ENCODE results near the gene ERFE. TPM values are rescaled to one million over a fixed set of nuclear protein-coding genes. Genes with fewer than 3 reads are reported as not detected.

Gene ERFE
- polyA plus RNA-seq, 1 of the 3 experiments (the other 2 are of a cell fraction): 1.3 TPM

- Histone ChIP-seq H3F3A (replicated peaks; ENCODE audit: insufficient read depth) (no peaks in the 10 kb centered on the region), H3K9ac (no peak overlapping the region), H3K27ac (ENCODE audit: low read depth in 2 of 2, low read length in 1 of 2) (no peak overlapping the region), H3K4me3 (ENCODE audit: low read depth in 2 of 2, low read length in 1 of 2) (no peak overlapping the region), H3K4me1 (ENCODE audit: control insufficient read depth in 1 of 2, insufficient read depth in 2 of 2, low read depth in 1 of 2, low read length in 1 of 2) (no peaks in the 10 kb centered on the region), H3K9me2 (no peaks in the 10 kb centered on the region), H4K20me1 (ENCODE audit: insufficient read depth) (no peaks in the 10 kb centered on the region), H3K79me2 (ENCODE audit: insufficient read depth) (no peaks in the 10 kb centered on the region), H3K4me2 (no peak overlapping the region), H2AFZ (ENCODE audit: low read depth) (no peak overlapping the region), H3K9me3 (no peaks in the 10 kb centered on the region), H3K27me3 (ENCODE audit: insufficient read depth) (no peaks in the 10 kb centered on the region), H3K36me3 (replicated peaks in 1 of 2; ENCODE audit: control insufficient read depth in 1 of 2, insufficient read depth in 2 of 2, low read length in 1 of 2) (no peaks in the 10 kb centered on the region)
- DNase-seq: no peak
- no peak for TF ChIP-seq RCOR1 (IDR thresholded peaks at IDR 0.05; ENCODE audit: low read length)
- no peak for TF ChIP-seq NRF1 (IDR thresholded peaks at IDR 0.05; ENCODE audit: low read depth, low read length)
- no peak for TF ChIP-seq TCF12 (IDR thresholded peaks at IDR 0.05)
- TF ChIP-seq JUND (IDR thresholded peaks at IDR 0.05): no peak
- no peak for TF ChIP-seq PBX3 (IDR thresholded peaks at IDR 0.05)
- TF ChIP-seq TEAD4 (IDR thresholded peaks at IDR 0.05; ENCODE audit: borderline replicate concordance, insufficient read depth): no peak
- TF ChIP-seq ELF1 (IDR thresholded peaks at IDR 0.05): no peak
- POLR2A ChIA-PET: no interaction called here
- CTCF ChIA-PET: interaction anchor here (1.3 kb wide), 1 partner anchor 266 kb away, joined by 3 read pairs; no protein-coding TSS in a partner anchor
- WGBS (ENCODE audit: low lambda C conversion rate): 85% methylated on average over 18 of the region's 19 CpGs
These were observed 34.2 kb upstream of the ERFE start for GRCh38 chr2:238124488-238125126.

- no peak for TF ChIP-seq ELF1 (IDR thresholded peaks at IDR 0.05)
- TF ChIP-seq NFIC (IDR thresholded peaks at IDR 0.05; ENCODE audit: borderline replicate concordance): no peak
- no peak for TF ChIP-seq IRF3 (IDR thresholded peaks at IDR 0.05; ENCODE audit: low read depth, low read length)
- no peak for TF ChIP-seq TAF1 (IDR thresholded peaks at IDR 0.05; ENCODE audit: borderline replicate concordance, low read depth, low read length)
- no peak for TF ChIP-seq GABPA (IDR thresholded peaks at IDR 0.05; ENCODE audit: low read depth)
- no peak for TF ChIP-seq EZH2phosphoT487 (IDR thresholded peaks at IDR 0.05; ENCODE audit: borderline replicate concordance, low read depth)
- no peak for TF ChIP-seq MXI1 (IDR thresholded peaks at IDR 0.05; ENCODE audit: low read depth, low read length)
- H3K4me3 ChIP-seq (ENCODE audit: low read depth in 2 of 2, low read length in 1 of 2): no peak overlapping the region
- no peaks in the 10 kb centered on the region for H3K4me1 ChIP-seq (ENCODE audit: control insufficient read depth in 1 of 2, insufficient read depth in 2 of 2, low read depth in 1 of 2, low read length in 1 of 2)
- no peak overlapping the region for H2AFZ ChIP-seq (ENCODE audit: low read depth)
- no peaks in the 10 kb centered on the region for H4K20me1 ChIP-seq (ENCODE audit: insufficient read depth)
- POLR2A ChIA-PET: no interaction called here
- CTCF ChIA-PET: interaction anchor here (1.3 kb wide), 1 partner anchor 267 kb away, joined by 3 read pairs; no protein-coding TSS in a partner anchor
- H3K79me2 ChIP-seq (ENCODE audit: insufficient read depth): no peaks in the 10 kb centered on the region
- WGBS (ENCODE audit: low lambda C conversion rate): 89% methylated on average over 16 of the region's 20 CpGs
- no peaks in the 10 kb centered on the region for H3K9me3 ChIP-seq
- DNase-seq: no peak
- H3K27me3 ChIP-seq (ENCODE audit: insufficient read depth): no peaks in the 10 kb centered on the region
- no peaks in the 10 kb centered on the region for H3K9me2 ChIP-seq
- no peaks in the 10 kb centered on the region for H3F3A ChIP-seq (replicated peaks; ENCODE audit: insufficient read depth)
- H3K27ac ChIP-seq (ENCODE audit: low read depth in 2 of 2, low read length in 1 of 2): no peak overlapping the region
- H3K4me2 ChIP-seq: no peak overlapping the region
- H3K9ac ChIP-seq: no peak overlapping the region
- H3K36me3 ChIP-seq (replicated peaks in 1 of 2; ENCODE audit: control insufficient read depth in 1 of 2, insufficient read depth in 2 of 2, low read length in 1 of 2): no peaks in the 10 kb centered on the region
These were observed 33.5 kb upstream of the ERFE start for GRCh38 chr2:238125127-238125885.
